Measurements from ENCODE around the gene DPYSL4.

DNA sequence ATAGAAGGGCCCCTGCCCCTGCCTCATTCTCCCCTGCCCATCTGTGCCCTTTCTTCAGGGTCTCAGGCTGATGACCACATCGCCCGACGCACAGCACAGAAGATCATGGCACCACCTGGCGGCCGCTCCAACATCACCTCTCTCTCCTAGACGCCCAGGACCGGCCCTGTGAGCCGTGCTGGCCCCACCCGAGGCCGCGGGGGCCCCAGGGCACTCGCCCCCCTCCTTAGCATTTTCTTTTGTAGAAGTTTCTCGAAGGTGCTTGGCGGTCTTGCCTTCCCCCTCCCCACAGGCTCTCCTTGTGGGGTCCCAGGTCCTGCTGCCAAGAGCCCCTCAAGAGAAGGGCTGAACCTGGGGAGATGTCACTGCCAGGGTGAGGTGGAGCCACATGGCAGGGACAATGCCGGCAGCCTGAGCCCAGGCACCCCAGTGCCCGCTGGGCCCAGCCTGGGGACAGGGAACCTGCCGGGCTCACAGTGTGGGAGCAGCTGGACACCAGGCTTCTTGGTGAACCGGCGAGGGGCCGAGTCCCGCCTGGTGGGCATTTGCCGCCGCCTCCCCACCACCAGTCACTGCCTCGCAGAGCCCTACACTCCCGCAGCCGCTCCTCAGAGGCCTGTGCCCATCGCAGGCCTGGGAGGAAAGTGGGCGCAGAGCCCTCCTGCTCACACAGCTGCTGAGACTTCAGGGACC lies 18.2 kb downstream of the DPYSL4 start:
- TF ChIP-seq, protein P1, sequence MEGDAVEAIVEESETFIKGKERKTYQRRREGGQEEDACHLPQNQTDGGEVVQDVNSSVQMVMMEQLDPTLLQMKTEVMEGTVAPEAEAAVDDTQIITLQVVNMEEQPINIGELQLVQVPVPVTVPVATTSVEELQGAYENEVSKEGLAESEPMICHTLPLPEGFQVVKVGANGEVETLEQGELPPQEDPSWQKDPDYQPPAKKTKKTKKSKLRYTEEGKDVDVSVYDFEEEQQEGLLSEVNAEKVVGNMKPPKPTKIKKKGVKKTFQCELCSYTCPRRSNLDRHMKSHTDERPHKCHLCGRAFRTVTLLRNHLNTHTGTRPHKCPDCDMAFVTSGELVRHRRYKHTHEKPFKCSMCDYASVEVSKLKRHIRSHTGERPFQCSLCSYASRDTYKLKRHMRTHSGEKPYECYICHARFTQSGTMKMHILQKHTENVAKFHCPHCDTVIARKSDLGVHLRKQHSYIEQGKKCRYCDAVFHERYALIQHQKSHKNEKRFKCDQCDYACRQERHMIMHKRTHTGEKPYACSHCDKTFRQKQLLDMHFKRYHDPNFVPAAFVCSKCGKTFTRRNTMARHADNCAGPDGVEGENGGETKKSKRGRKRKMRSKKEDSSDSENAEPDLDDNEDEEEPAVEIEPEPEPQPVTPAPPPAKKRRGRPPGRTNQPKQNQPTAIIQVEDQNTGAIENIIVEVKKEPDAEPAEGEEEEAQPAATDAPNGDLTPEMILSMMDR (IDR thresholded peaks at IDR 0.05) = no peak
- TF ChIP-seq POLR2A (IDR thresholded peaks at IDR 0.05) = no peak
